ENCODE results near the gene RPS6KL1.
A peak's percentile ranks its signal among the peaks of the same experiment; 100 is the strongest.

Gene RPS6KL1

GRCh38 chr14:74882103-74882920 lies 40.7 kb downstream of the RPS6KL1 start:
- peak; percentile 59 for DNase-seq

- DNase-seq, result peak; percentile 85
Measured at GRCh38 chr14:74881431-74882102, 41.5 kb downstream of the RPS6KL1 start, which contains the start of gene DLST. Gene DLST (plus strand): TSS chr14:74881916. CDS start chr14:74881954, 38 bp downstream.

- DNase-seq, result no peak
Measured at GRCh38 chr14:74879427-74880182, 43.5 kb downstream of the RPS6KL1 start.

GRCh38 chr14:74875941-74876913 lies 46.8 kb downstream of the RPS6KL1 start, which contains the start of gene PROX2:
Gene PROX2 (minus strand): TSS chr14:74876145. CDS start chr14:74863834, 12,311 bp downstream.
- no peak for DNase-seq

GRCh38 chr14:74875204-74875603 lies 47.9 kb downstream of the RPS6KL1 start:
- no peak for DNase-seq

GRCh38 chr14:74871819-74872218 lies 51.2 kb downstream of the RPS6KL1 start:
- no peak for DNase-seq

- DNase-seq, result no peak
Measured at GRCh38 chr14:74868739-74869138, 54.3 kb downstream of the RPS6KL1 start.

GRCh38 chr14:74867673-74868072 lies 55.4 kb downstream of the RPS6KL1 start:
- no peak for DNase-seq

GRCh38 chr14:74866708-74867389 lies 56.2 kb downstream of the RPS6KL1 start:
- no peak for DNase-seq

GRCh38 chr14:74865156-74865555 lies 57.9 kb downstream of the RPS6KL1 start:
- DNase-seq, result no peak

- DNase-seq, result peak; percentile 56
Measured at GRCh38 chr14:74864198-74864597, 58.9 kb downstream of the RPS6KL1 start.

- DNase-seq, result no peak
Measured at GRCh38 chr14:74863274-74863673, 59.8 kb downstream of the RPS6KL1 start.

GRCh38 chr14:74861734-74862090 lies 61.3 kb downstream of the RPS6KL1 start:
- no peak for DNase-seq

- peak; percentile 89 for DNase-seq
Measured at GRCh38 chr14:74860899-74861733, 61.9 kb downstream of the RPS6KL1 start.

- DNase-seq, result no peak
Measured at GRCh38 chr14:74859757-74860552, 63.1 kb downstream of the RPS6KL1 start.

- DNase-seq, result no peak
Measured at GRCh38 chr14:74858022-74858421, 65.0 kb downstream of the RPS6KL1 start.

GRCh38 chr14:74856366-74856765 lies 66.7 kb downstream of the RPS6KL1 start:
- no peak for DNase-seq

- DNase-seq, result no peak
Measured at GRCh38 chr14:74855945-74856344, 67.1 kb downstream of the RPS6KL1 start.

GRCh38 chr14:74855021-74855420 lies 68.0 kb downstream of the RPS6KL1 start:
- DNase-seq, result no peak
